HG02571 (cell line): Measurements from ENCODE around the gene SMARCD1.

Experiments used
- ATAC-seq: cut with Tn5 transposase; IDR thresholded peaks from one replicate; pipeline ENCODE4 v1.9.1; 2021; ENCODE audit warnings: mild to moderate bottlenecking, moderate library complexity; ENCODE audit not compliant: unreplicated experiment

SMARCD1 gene

GRCh38 chr12:50057000-50057841 is 27.9 kb upstream of the SMARCD1 start, which contains the start of gene ASIC1:
ASIC1 (plus strand) TSS chr12:50057596; CDS start chr12:50058767, 1,171 bp downstream.
- ATAC-seq = no peak

GRCh38 chr12:50057896-50058670 is 27.1 kb upstream of the SMARCD1 start:
- no peak for ATAC-seq

GRCh38 chr12:50058743-50059312 is 26.3 kb upstream of the SMARCD1 start:
- ATAC-seq = no peak

- no peak for ATAC-seq
These were observed 25.6 kb upstream of the SMARCD1 start for GRCh38 chr12:50059440-50060119.

- ATAC-seq = no peak
These were observed 25.0 kb upstream of the SMARCD1 start for GRCh38 chr12:50060120-50060468.

- ATAC-seq = no peak
These were observed 24.0 kb upstream of the SMARCD1 start for GRCh38 chr12:50061171-50061570.

- no peak for ATAC-seq
These were observed 23.0 kb upstream of the SMARCD1 start for GRCh38 chr12:50061946-50062686.

- no peak for ATAC-seq
These were observed 22.2 kb upstream of the SMARCD1 start for GRCh38 chr12:50062728-50063460.

GRCh38 chr12:50065726-50066310 is 19.3 kb upstream of the SMARCD1 start:
- ATAC-seq = no peak

- ATAC-seq = no peak
These were observed 18.7 kb upstream of the SMARCD1 start for GRCh38 chr12:50066402-50066801.

- no peak for ATAC-seq
These were observed 16.1 kb upstream of the SMARCD1 start for GRCh38 chr12:50069069-50069468.

- ATAC-seq = no peak
These were observed 15.6 kb upstream of the SMARCD1 start for GRCh38 chr12:50069539-50069938.

GRCh38 chr12:50070314-50071060 is 14.7 kb upstream of the SMARCD1 start:
- no peak for ATAC-seq

GRCh38 chr12:50072198-50072907 is 12.8 kb upstream of the SMARCD1 start:
- ATAC-seq = no peak

GRCh38 chr12:50073206-50073605 is 11.9 kb upstream of the SMARCD1 start:
- ATAC-seq = no peak

- no peak for ATAC-seq
These were observed 11.4 kb upstream of the SMARCD1 start for GRCh38 chr12:50073712-50074111.

- peak; percentile 73 for ATAC-seq
These were observed 10.0 kb upstream of the SMARCD1 start for GRCh38 chr12:50074936-50075807.
